IMR-90 (cell line): ENCODE measurements around the gene PRR14L. TPM values are rescaled to one million over a fixed set of nuclear protein-coding genes. Genes with fewer than 3 reads are reported as not detected.
"Not testable (repeated sequence)": the region's sequence is repeated elsewhere in the genome, so short reads cannot be mapped to it uniquely, and the experiment has no call there.

ENCODE experiments used
- ATAC-seq: fragments of 200-7000 bp; cut with Tn5 transposase; 2 replicates; pipeline ENCODE4 v1.9.1; 2020; ENCODE audit warnings: low read depth, mild to moderate bottlenecking, moderate library complexity
- BruUV-seq: library from RNA; stranded (reverse); fragments of 400-500 nt; replicated peaks from 2 replicates; lab custom pipeline; 2021; lab: Mats Ljungman, UMichigan
- CTCF ChIA-PET: fragments of 300-600 bp; formaldehyde crosslinking; extraction: SDS; loops from one replicate; lab custom pipeline; 2021; ENCODE audit warnings: antibody characterized with exemption; lab: Yijun Ruan, JAX
- POLR2A ChIA-PET: fragments of 300-600 bp; sonication (Branson Sonifier 250); formaldehyde crosslinking; loops from one replicate; lab custom pipeline; 2022; ENCODE audit warnings: antibody characterized with exemption; ENCODE audit not compliant: unreplicated experiment; lab: Charles Lee
- DNase-seq: peaks from one replicate; pipeline ENCODE4 v3.0.0; 2013
- H2AFZ ChIP-seq: replicated peaks from 2 replicates; pipeline ENCODE3; 2013; ENCODE audit warnings: low read length, mild to moderate bottlenecking; ENCODE audit not compliant: poor library complexity
- H2AK5ac ChIP-seq: 2 replicates; pipeline ENCODE4 v1.6.1; 2013; ENCODE audit warnings: low read depth, low read length, inconsistent platforms
- H2AK9ac ChIP-seq: replicated peaks from 2 replicates; pipeline ENCODE3; 2013; ENCODE audit warnings: mild to moderate bottlenecking, low read depth, low read length, moderate library complexity; ENCODE audit not compliant: poor library complexity
- H2BK120ac ChIP-seq: 2 replicates; pipeline ENCODE4 v1.6.1; 2013; ENCODE audit warnings: low read depth, low read length, inconsistent platforms
- H2BK15ac ChIP-seq: 3 replicates; pipeline ENCODE4 v1.6.1; 2013; ENCODE audit warnings: low read depth, low read length, inconsistent platforms
- H2BK20ac ChIP-seq: 2 replicates; pipeline ENCODE4 v1.6.1; 2013; ENCODE audit warnings: low read depth, mild to moderate bottlenecking, inconsistent platforms, low read length, moderate library complexity
- H2BK5ac ChIP-seq: 2 replicates; pipeline ENCODE4 v1.6.1; 2013; ENCODE audit warnings: mild to moderate bottlenecking, low read depth, low read length, inconsistent platforms; ENCODE audit not compliant: poor library complexity, severe bottlenecking
- H3K14ac ChIP-seq: replicated peaks from 2 replicates; pipeline ENCODE4 v1.6.1; 2013; ENCODE audit warnings: low read depth, low read length, inconsistent platforms
- H3K18ac ChIP-seq: 2 replicates; pipeline ENCODE4 v1.6.1; 2013; ENCODE audit warnings: low read depth, low read length, control low read depth
- H3K23ac ChIP-seq: 2 replicates; pipeline ENCODE4 v1.6.1; 2013; ENCODE audit warnings: low read depth, low read length, inconsistent platforms
- H3K27ac ChIP-seq: 2 replicates; pipeline ENCODE4 v1.5.1; 2013; ENCODE audit warnings: mild to moderate bottlenecking, control low read depth, low read length; ENCODE audit not compliant: insufficient read depth
- H3K27me3 ChIP-seq: 2 replicates; pipeline ENCODE4 v1.6.1; 2013; ENCODE audit warnings: low read length; ENCODE audit not compliant: control insufficient read depth, insufficient read depth
- H3K36me3 ChIP-seq: 2 replicates; pipeline ENCODE4 v1.6.1; 2013; ENCODE audit warnings: low read length, mixed read lengths; ENCODE audit not compliant: control insufficient read depth, insufficient read depth
- H3K4ac ChIP-seq: 2 replicates; pipeline ENCODE4 v1.6.1; 2013; ENCODE audit warnings: low read depth, low read length, inconsistent platforms
- H3K4me1 ChIP-seq: 2 replicates; pipeline ENCODE4 v1.6.1; 2013; ENCODE audit warnings: low read length, mixed read lengths; ENCODE audit not compliant: control insufficient read depth, insufficient read depth
- H3K4me2 ChIP-seq: 2 replicates; pipeline ENCODE4 v1.6.1; 2013; ENCODE audit warnings: low read depth, mild to moderate bottlenecking, control low read depth, low read length, moderate library complexity
- H3K4me3 ChIP-seq: 2 replicates; pipeline ENCODE4 v1.5.1; 2013; ENCODE audit warnings: low read depth, mild to moderate bottlenecking, control low read depth, low read length, moderate library complexity; ENCODE audit not compliant: insufficient read depth
- H3K56ac ChIP-seq: 2 replicates; pipeline ENCODE4 v1.6.1; 2013; ENCODE audit warnings: low read length, inconsistent platforms; ENCODE audit not compliant: insufficient read depth; ENCODE audit errors: extremely low read depth
- H3K79me1 ChIP-seq, 2 experiments: 2 replicates each; pipeline ENCODE4 v1.6.1; 2013; ENCODE audit warnings: low read length in 2 of 2, inconsistent platforms in 1 of 2, low read depth in 1 of 2
- H3K9ac ChIP-seq: 2 replicates; pipeline ENCODE4 v1.6.1; 2013; ENCODE audit warnings: low read depth, low read length, control low read depth
- H3K9me1 ChIP-seq: 2 replicates; pipeline ENCODE4 v1.6.1; 2013; ENCODE audit warnings: low read length, inconsistent platforms; ENCODE audit not compliant: insufficient read depth
- H3K9me3 ChIP-seq: 2 replicates; pipeline ENCODE4 v1.6.1; 2013; ENCODE audit warnings: low read length; ENCODE audit not compliant: control insufficient read depth, insufficient read depth
- H4K20me1 ChIP-seq: 2 replicates; pipeline ENCODE4 v1.6.1; 2013; ENCODE audit warnings: low read length, inconsistent platforms; ENCODE audit not compliant: insufficient read depth
- H4K5ac ChIP-seq: 2 replicates; pipeline ENCODE4 v1.6.1; 2013; ENCODE audit warnings: mild to moderate bottlenecking, low read depth, low read length, control low read depth
- H4K8ac ChIP-seq, 2 experiments: 2 replicates each; pipeline ENCODE4 v1.6.1; 2013; ENCODE audit warnings: low read depth in 2 of 2, low read length in 2 of 2, control low read depth in 1 of 2, inconsistent platforms in 1 of 2
- H4K91ac ChIP-seq: 2 replicates; pipeline ENCODE4 v1.6.1; 2013; ENCODE audit warnings: low read depth, low read length, inconsistent platforms; ENCODE audit not compliant: insufficient read depth
- FOS ChIP-seq: fragments of 150-350 bp; IDR thresholded peaks from 2 replicates; pipeline ENCODE4 v1.6.1; 2016; ENCODE audit warnings: low read depth, low read length
- MXI1 ChIP-seq: IDR thresholded peaks from 2 replicates; pipeline ENCODE4 v1.6.1; 2012; ENCODE audit warnings: low read depth, mild to moderate bottlenecking, low read length, moderate library complexity, borderline replicate concordance
- RCOR1 ChIP-seq: IDR thresholded peaks from 2 replicates; pipeline ENCODE4 v1.6.1; 2012; ENCODE audit warnings: mild to moderate bottlenecking, low read length, improper control_type of control experiment; ENCODE audit not compliant: insufficient replicate concordance
- SMC3 ChIP-seq: fragments of 150-350 bp; IDR thresholded peaks from 2 replicates; pipeline ENCODE4 v1.6.1; 2016; ENCODE audit warnings: low read depth, mild to moderate bottlenecking, antibody characterized with exemption, low read length, moderate library complexity
- USF2 ChIP-seq: fragments of 150-350 bp; IDR thresholded peaks from 2 replicates; pipeline ENCODE4 v1.6.1; 2017; ENCODE audit warnings: mild to moderate bottlenecking, antibody characterized with exemption, low read length, low read depth
- WGBS, 2 experiments: methylation state at CpG; one replicate each; pipeline versions ENCODE4 v1.1.5 to v1.1.7; 2013; ENCODE audit warnings: missing lambda C conversion rate in 2 of 2; ENCODE audit not compliant: insufficient read length in 1 of 2; ENCODE audit errors: extremely low coverage in 2 of 2; 5-methylcytosine and 5-hydroxymethylcytosine counted together
- dilution Hi-C: fragments of 300-500 bp; cut with HindIII; formaldehyde crosslinking; loops from one replicate; pipeline ENCODE4 v1.14.3; 2018; ENCODE audit warnings: low sequenced_read_pairs; ENCODE audit not compliant: unreplicated experiment
- in situ Hi-C: fragments of 300-500 bp; cut with MboI; formaldehyde crosslinking; loops from 3 replicates; pipeline ENCODE4 v1.14.3; 2019; ENCODE audit warnings: low sequenced_read_pairs, inconsistent platforms, mixed read lengths
- intact Hi-C: fragments of 100-400 bp; cut with micrococcal nuclease; formaldehyde crosslinking; loops from 2 replicates; pipeline ENCODE4 v1.10.0; 2022
- polyA plus RNA-seq, 3 experiments: library from polyadenylated mRNA; depleted of rRNA; stranded (reverse); fragments of >200 nt; gene quantifications; 2 replicates each; pipeline ENCODE4 v1.2.3, GENCODE V29; 2012; ENCODE audit warnings: low replicate concordance in 1 of 3
- total RNA-seq: library from RNA; depleted of rRNA; stranded (reverse); fragments of >200 nt; gene quantifications from 2 replicates; pipeline ENCODE4 v1.2.3, GENCODE V29; 2012

The PRR14L gene
- total and polyA plus RNA-seq, 2 of the 4 experiments (the other 2 are of a cell fraction): 9.0 to 19.7 TPM

GRCh38 chr22:31676700-31677099 lies 73.2 kb downstream of the PRR14L start:
- Histone ChIP-seq H3K4me2 (peak overlapping the region; percentile 64), H3K23ac (no peak overlapping the region), H2AFZ (peak overlapping the region; percentile 90), H3K9ac (0 out of 2 replicates have a peak overlapping the region, but pooled peaks have one; percentile 64), H2AK5ac (peak overlapping the region; percentile 27; the same call in 1 of the 2 replicates), H4K8ac (peak overlapping the region; percentile 90 to 99), H2BK15ac (peak overlapping the region; percentile 86; the same call in 1 of the 3 replicates), H3K79me1 (peaks cover 0 to 3% of the 10 kb centered on the region in 2 experiments; a peak in 1 of 4 replicates), H4K20me1 (0 out of 2 replicates have a peak, but pooled peaks cover 3% of the 10 kb centered on the region), H2AK9ac (no peak overlapping the region), H2BK120ac (no peak overlapping the region), H3K9me1 (0 out of 2 replicates have a peak, but pooled peaks cover 5% of the 10 kb centered on the region), H3K4ac (no peak overlapping the region; the same call in 1 of the 2 replicates), H3K56ac (peak overlapping the region; percentile 65; the same call in 1 of the 2 replicates), H3K4me3 (peak overlapping the region; percentile 25), H2BK5ac (no peak overlapping the region), H3K36me3 (no peaks in the 10 kb centered on the region), H3K4me1 (peaks cover 9% of the 10 kb centered on the region), H3K18ac (no peak overlapping the region; the same call in 1 of the 2 replicates), H3K14ac (0 out of 2 replicates have a peak overlapping the region, but pooled peaks have one; percentile 7), H3K27me3 (no peaks in the 10 kb centered on the region), H4K5ac (peak overlapping the region; percentile 53; the same call in 1 of the 2 replicates), H2BK20ac (no peak overlapping the region), H3K9me3 (no peaks in the 10 kb centered on the region), H3K27ac (no peak overlapping the region), H4K91ac (no peak overlapping the region)
- ATAC-seq: peak; percentile 95
- TF ChIP-seq MXI1: no peak
- TF ChIP-seq SMC3: no peak
- TF ChIP-seq RCOR1: no peak
- TF ChIP-seq USF2: peak; percentile 86
- no peak for TF ChIP-seq FOS
- CTCF ChIA-PET: interaction anchor here (0.6 kb wide), 1 partner anchor 118 kb away, joined by 3 read pairs; no protein-coding TSS in a partner anchor
- peak; percentile 74 for DNase-seq
- no TSS peak for BruUV-seq
- in situ Hi-C loops: loop anchor here (25.0 kb wide), 1 partner anchor 411 kb away; no protein-coding TSS in a partner anchor
- intact Hi-C loops: no loop called here
- POLR2A ChIA-PET: interaction anchor here (0.5 to 0.6 kb wide), 2 partner anchors 11 to 485 kb away, joined by 4 to 8 read pairs; no protein-coding TSS in a partner anchor
- dilution Hi-C loops: no loop called here
- WGBS, 2 experiments: 11% methylated on average over 17 of the region's 25 CpGs; no CpG with 5 or more reads in 1 of the 2 experiments

GRCh38 chr22:31674219-31674618 lies 75.7 kb downstream of the PRR14L start:
- ATAC-seq, H3K27ac ChIP-seq, H2BK120ac ChIP-seq, H2BK5ac ChIP-seq, H3K4me2 ChIP-seq, H2AK9ac ChIP-seq, H3K4me3 ChIP-seq, BruUV-seq, H3K23ac ChIP-seq, H2AFZ ChIP-seq, H4K8ac ChIP-seq, H3K56ac ChIP-seq, H3K4ac ChIP-seq, H3K9me1 ChIP-seq, H3K4me1 ChIP-seq, POLR2A ChIA-PET, intact Hi-C loops, H3K9ac ChIP-seq, H3K9me3 ChIP-seq, H2BK15ac ChIP-seq, H3K18ac ChIP-seq, H4K5ac ChIP-seq, H2BK20ac ChIP-seq, H4K91ac ChIP-seq, H4K20me1 ChIP-seq, dilution Hi-C loops, H3K79me1 ChIP-seq, H3K36me3 ChIP-seq, H3K14ac ChIP-seq, H2AK5ac ChIP-seq, H3K27me3 ChIP-seq, DNase-seq: not testable (repeated sequence)
- CTCF ChIA-PET: interaction anchor here (0.6 to 0.7 kb wide), 2 partner anchors 32 to 58 kb away, joined by 3 to 5 read pairs; no protein-coding TSS in a partner anchor
- no CpG with 5 or more reads among the region's 5 CpGs for WGBS, 2 experiments
- in situ Hi-C loops: loop anchor here (5.0 kb wide), 1 partner anchor 288 kb away; no protein-coding TSS in a partner anchor
